ENCODE results near the gene SLC2A9.
"Not testable (repeated sequence)": the region's sequence is repeated elsewhere in the genome, so short reads cannot be mapped to it uniquely, and the experiment has no call there.

SLC2A9 gene

DNA sequence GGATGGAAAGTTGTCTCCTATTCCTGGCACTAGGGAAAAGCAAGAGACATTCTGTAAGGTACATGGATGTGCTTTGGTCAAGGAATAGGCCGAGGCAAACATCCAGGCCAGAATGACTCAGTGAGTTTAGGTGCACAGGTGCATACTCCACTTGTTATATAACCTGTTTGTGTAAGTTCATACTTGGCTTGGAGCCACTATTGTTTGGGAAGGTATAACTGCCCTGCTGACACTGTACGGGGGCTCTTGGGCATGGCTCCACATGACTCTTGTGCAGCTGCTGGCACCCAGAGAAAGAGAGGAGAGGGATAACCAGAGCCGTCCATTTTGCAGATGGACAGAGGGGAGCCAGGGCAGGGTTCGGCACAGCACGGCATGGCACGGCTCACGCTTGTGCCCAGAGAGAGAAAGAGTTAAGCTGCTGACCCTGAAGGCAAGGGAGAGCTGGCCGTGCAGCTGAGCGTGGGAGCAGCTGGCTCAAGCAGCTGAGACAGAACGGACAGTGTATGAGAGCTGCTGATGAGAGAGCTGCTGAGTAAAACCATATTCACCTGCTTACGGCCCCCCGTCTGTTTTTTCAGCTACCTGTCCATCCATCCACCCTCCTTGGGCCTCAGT, 98.0 kb downstream of the SLC2A9 start:
- DNase-seq, result no peak

DNA sequence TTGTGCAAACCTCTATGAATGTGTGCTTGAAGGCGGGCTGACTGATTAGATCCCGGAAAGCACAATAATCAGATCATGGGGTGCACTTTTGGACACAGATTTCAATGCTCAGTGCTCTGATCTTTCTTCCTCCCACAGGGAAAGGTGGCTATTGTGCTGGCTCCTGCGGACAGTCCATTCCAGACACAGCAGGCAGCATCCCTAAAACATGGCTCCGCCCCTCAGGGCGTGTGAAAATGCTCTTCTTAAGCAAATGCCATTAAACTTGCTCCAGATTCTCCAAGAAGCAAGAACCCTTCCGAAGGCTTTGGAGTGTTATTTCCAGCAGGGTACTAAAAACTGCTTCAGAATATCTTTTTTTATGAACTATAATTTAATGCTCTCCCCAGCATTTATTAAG, 100.0 kb downstream of the SLC2A9 start:
- DNase-seq, result no peak

DNA sequence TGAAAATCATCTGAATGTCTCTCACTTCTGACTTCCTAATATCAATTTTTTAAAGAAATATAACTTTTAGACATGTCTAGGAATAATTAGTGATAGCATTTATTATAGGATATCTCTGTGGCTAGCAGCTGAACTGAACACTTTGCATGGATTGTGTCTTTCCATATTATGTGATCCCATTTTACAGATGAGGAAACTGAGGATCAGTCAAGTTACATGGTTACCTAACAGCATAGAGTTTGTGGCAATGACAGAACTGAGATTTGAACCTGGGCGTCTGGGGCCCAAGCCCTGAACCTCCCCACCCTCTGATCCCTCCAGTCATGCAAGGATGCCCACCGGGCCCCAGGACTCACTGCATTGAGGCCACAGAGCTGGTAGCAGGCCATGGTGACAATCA, 101.3 kb downstream of the SLC2A9 start:
- DNase-seq, result no peak

DNA sequence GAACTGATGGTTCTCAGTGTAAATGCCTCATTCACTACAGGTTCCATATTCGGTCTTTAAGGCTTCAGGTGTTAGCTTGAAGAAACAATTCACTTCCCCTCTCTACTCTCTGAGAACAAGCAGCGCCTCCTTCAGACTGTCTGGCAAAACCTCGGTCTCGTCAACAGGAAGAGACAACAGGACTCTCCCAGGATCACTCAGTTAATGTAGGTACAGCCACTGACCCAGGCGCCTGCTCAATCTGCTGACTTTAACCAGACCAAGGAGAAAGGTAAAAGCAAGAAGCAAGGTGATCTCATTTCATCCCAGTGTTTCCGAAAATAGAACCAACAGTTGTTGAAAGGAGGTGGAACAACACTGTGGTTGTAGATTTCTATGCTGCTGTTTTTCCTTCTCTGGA, 102.2 kb downstream of the SLC2A9 start:
- no peak for DNase-seq

DNA sequence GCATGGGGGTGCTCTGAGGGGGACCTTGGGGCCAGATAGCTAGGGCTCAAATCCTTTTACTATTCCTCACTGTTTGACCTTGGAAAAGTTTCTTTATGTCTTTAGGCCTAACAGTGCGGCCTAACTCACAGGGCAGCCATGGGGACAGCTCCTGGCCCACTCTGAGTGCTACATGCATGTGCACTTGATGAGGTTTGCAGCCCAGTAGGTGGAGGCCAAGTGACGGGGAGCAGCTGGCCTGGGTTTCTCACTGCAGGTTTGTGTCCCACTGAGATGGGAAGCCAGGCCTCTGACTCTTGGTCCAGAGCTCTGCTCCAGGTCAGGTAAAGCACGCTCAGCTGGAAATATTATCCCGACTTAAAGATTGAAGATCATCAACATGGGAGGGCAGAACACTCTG, 102.8 kb downstream of the SLC2A9 start:
- DNase-seq, result no peak

DNA sequence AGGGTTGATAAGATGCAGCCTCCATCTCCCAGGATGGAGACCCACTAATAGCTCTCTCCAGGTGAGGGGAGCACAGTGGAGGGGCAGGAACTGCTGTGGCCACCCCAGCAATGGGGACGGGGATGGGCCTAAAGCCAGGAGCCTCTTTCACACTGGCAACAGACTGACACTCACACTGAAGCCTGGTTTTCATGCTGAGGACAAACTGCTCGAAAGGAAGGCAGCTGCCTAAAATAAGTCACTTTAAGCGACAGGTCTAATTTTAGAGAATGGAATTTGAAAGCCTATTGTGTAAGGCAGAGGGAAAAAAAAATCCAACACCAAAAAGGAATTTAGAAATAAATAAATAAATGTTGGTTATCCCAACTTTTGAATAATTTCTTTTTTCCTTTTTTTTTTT, 104.4 kb downstream of the SLC2A9 start:
- no peak for DNase-seq

DNA sequence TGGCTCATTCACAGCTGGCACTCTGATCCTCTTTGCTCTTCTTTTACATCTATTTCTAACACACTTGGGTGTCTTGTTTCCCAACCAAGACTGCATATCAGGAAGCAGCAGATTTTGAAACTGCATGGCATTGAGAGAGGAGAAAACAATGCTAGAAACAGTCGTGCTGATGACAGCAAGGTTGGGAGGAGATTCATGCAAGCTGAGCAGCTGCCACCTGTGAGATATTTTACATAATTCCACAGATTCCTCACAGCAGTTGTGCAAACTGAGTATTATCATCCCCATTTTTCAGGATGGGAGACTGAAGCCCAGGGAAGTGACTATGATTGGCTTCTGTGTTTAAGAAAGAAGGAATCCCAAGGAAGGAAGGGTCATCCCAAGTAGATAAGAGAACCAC, 105.0 kb downstream of the SLC2A9 start:
- no peak for DNase-seq

DNA sequence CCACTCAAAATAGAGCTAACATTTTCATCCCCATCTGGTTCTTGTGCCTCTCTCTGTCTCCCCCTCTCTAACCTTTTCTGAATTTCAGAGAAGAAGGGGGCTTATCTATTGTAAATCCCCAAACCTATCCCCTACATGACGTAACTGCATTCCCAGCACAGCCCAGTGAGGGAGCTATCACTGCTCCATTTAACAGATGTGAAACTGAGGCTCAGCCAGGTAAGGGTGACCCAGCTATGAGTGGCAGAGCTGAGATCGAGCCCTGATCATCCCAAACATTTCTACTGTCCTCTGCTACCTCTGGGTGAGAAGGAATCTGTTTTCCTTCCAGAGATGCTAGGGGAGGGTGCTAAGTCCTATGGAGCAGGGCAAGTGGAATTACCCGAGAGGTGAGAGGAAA, 107.5 kb downstream of the SLC2A9 start:
- no peak for DNase-seq

DNA sequence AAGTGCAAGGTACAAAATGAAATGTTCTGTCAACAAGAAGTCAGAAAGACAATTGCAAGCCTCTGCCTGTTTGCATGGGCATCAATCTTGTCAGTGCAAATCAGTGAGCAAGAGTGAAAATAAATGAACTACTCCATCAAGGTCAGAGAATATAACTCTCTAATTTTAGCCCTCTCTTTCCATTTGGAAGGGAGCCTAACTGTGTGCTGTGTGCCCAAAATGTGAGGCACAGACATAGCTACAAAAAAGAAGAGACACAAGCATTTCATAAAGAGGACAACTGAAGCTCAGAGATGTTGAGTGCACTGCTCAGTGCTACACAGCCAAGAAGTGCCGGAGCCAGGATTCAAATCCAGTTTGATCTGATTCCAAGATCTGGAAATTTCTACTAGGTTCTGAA, 114.3 kb downstream of the SLC2A9 start:
- no peak for DNase-seq

DNA sequence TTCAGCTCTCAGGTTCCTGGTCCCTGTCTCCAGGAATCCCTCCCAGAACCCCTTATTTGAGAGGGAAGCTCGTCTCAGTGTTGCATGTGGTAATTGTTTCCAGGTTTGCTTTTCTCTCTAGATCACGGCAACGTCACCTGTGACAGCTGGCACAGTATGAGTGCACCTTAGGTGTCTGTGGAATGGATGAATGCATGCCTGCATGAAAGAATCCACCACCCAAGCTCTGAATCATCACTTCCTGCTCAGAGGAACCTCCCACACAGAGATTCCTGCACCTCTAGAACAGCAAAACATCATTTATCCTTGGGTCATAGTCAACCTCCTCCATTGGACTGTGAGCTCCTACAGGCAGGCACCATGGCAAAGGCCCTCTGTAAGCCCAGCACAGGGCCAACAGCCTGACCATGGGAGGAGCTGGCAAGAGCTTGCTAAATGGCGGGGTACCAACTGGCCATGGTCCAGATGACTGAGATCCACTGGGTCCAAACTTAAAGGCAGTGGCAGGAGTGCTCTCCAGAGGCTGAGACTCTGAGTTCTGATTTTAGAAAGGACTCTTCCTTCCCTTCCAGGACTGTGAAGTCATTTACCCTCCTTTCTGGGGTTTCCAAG, 116.2 kb downstream of the SLC2A9 start:
- DNase-seq, result no peak

DNA sequence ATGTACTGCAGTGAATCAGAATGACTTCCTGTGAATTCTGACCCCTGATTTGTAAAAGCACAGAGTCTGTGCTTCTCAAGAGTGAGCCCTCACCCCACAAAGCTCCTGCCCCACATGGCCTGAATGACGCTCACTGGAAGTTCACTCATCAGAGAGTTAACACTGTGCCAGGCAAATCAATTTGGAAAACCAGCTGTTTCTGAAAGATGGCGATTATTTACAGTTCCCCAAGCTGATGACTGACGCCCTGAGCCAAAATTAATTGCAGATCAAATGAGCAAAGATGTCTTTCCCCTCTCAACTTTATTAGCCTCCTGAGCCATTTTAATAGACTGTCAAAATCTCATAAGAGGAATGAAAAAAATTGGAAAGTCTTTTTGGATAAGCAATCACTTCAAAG, 118.0 kb downstream of the SLC2A9 start:
- no peak for DNase-seq

DNA sequence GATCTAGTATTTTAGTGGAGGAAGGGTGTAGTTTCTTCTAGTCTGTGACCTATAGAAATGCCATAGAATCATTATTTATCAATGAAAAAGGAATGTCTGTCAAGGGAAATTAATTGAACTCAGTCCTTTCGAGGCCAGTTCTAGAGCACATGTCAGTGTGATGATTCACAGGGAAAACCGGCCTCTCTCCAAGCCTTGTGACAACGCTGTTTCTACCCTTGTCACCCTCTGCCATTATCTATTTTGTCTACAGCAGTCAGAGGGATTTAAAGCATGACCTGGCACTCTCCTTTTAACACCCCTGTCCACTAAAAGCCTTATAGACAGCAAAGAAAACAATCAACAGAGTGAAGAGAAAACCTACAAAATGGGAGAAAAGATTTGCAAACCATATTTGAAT, 120.0 kb downstream of the SLC2A9 start:
- no peak for DNase-seq

DNA sequence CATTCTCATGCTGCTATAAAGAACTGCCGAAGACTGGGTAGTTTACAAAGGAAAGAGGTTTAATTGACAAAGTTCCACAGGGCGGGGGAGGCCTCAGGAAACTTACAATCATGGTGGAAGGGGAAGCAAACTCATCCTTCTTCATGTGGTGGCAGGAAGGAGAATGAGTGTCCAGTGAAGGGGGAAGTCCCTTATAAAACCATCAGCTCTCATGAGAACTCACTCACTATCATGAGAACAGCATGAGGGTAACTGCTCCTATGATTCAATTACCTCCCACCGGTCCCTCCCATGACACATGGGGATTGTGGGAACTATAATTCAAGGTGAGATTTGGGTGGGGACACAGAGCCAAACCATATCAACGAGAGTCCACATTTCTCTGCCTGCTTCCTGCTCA, 120.7 kb downstream of the SLC2A9 start:
- DNase-seq, result not testable (repeated sequence)

DNA sequence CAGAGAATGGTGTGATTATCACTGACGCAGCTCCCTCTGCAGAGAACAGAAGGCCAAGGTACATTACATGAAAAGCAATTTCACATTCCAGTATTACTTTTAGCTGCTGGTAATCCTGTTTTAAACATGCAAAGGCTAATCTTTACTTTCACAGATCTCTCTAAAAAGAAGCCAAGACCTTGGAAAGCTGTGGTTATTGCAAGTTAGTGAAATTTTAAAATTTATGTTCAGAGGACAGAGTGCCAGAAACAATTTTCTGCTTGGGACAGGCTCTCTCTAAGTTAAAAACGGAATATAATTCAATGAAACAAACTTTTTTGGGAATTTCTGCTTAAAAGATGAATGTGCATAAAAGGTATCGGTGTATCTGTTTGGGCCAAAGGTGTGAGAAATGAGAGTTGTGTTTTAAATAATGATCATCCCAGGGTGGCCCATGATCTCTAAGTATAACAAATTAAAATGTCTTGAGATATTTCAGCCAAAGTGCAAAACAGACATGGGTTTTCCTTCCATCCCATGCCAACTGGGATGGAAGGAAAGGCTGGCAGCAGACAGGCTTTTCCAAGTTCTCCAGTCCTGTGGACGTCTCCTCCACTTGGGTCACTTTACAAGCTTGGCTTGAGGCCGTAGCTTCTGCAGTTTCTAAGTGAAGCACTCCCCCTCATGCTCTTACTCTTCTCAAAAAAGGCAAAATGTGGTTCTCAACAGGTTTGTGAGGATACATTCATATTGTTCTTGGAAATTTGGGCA, 121.8 kb downstream of the SLC2A9 start:
- DNase-seq, result no peak

DNA sequence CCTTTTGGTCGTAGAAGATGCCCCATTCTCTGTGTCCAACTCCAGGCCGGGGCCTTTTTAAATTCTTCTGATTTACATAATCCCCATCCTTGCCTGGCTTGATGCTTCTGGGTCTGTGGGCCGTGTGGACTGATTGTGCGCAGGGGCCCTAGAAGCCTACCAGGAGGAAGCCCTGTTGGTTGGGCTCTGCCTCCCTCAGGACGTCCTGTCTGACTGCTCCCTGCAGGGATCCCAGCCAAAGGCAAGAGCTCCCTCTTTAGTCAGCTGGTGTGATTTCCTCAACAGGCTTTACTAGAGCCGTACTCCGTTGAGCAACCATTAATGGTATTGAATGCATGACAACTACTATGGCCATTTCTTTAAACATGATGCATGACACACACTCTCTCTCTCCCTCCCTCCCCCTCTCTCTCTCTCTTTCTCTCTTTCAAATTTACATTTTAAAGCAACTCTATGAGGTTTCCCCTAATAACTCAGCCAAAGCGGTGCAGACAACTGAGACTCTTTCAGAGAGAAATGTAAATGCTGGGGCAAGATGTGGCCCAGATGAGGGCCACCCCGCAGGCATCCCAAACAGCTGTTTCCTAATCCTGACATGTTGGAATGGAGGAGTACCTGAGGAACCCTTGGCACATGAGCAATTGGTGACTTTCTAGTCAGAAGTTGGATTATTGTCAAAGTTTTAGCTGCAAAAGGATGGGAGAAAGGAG, 122.5 kb downstream of the SLC2A9 start:
- DNase-seq, result no peak

DNA sequence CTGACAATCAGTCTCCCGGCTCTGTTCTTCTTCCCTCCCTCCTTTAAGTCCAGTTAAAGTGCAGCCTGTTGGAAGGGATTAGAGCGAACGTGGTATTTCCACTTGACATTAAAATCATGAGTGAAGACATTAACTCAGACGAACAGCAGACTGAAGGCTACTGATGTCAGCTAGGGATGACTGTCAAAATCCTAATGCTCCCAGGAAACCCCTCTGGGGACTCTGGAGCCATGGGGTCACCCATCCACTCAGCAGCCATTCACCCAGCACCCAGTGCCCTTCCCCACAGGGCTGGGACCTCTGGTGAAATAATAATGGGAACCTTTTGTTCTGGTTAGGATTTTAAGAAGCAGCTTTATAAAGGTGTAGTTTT, 126.0 kb downstream of the SLC2A9 start:
- DNase-seq, result no peak

DNA sequence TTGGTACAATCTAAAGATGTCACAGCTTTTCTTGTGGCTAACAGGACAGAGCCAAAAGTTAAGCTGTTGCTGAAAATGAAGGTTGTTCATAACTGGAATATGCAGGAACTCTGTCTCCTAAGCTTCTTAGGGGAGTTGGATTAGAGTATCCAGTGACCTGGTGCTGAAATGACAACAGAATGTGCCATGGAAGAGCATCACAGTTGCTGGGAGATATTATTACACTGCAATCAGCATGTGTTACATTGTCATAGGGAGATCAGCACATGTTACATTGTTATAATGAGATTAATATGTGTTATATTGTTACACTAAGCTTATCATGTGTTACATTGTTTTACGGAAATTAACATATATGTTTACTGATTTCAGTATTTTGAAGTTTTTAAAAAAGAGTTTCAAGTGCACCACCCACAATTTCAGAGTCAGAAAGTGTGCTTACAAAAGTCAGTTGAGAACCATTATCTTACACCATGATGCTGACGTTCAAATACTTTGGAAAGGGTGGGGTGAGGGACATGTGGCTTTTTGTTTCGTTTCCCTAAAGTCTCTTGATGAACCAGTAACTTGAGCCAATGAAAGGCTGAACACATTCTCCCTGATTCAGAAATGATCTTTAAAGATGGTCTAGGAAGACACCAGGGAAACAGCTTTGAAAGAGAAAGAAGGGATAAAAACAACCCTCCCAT, 126.5 kb downstream of the SLC2A9 start:
- DNase-seq, result no peak

DNA sequence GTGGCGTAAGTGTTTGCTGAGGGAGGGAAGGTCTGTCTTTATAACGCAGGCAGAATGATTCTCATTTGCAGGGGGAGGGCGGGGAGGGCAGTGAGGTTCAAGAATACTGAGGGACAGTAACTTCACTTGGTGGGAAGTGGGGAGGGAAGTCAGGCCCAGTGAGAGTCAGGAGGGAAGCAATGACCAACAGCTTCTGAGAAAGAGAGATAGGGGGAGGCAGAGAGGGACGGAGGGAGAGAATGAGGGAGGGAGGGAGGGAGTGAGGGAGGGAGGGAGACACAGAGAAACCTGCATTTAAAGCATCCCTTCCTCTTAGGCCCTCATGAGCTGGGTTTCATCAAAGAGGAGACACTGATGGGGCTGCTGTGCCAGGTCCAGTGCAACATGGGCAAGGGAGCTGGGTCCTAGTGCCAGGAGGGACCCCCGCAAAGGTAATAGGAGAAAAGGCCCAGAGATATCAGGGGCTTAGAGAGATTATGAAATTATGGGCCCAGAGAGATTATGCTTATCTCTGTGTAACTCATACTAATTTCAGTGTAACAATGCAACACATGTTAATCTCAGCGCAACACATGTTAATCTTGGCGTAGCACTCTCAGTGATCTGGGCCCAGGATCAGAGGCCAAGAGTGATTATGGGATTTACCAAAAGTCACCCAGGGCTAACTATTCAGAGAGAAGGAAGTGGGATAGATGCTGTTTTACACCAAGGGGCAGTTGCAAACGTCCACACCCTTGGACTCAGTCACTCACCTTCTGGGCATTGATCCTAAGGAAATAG, 127.8 kb downstream of the SLC2A9 start:
- DNase-seq, result no peak

DNA sequence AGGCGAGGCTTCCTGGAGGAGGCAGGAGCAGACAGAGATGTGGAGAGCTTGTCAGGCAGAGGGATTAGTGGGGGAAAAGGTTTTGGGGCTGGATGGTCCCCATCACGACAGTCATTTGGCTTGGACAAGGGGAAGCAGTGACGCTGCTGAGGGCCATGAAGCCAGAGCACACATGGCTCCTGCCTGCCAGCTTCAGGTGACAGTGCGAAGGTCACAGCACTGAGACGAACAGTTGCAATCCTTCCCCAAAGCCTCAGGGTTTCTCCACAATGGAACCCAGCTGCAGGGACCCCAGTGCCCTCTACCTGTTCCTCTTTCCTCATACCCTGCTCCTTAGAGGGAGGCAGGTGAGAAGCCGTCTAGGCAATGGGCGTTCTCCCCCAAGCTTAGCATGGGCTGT, 129.6 kb downstream of the SLC2A9 start:
- no peak for DNase-seq

DNA sequence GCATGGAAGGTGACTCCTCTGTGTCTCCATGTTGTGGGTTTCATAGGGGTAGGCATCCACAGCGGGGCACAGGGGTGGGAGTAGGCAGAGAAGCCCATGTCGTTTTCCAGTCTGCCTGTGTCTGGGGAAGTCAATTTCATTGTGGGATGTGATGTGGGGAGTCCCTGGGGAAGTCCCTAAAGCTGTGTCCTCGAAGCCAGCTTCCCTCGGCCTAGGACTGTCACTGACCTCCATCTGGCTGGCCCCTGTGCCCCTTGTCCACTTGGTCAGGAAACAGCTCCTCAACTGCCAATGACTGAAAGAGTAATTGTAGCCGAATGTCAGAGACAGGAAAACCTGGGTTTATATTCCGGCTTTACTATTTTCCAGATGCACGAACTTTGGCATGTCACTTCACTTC, 130.2 kb downstream of the SLC2A9 start:
- DNase-seq, result no peak

DNA sequence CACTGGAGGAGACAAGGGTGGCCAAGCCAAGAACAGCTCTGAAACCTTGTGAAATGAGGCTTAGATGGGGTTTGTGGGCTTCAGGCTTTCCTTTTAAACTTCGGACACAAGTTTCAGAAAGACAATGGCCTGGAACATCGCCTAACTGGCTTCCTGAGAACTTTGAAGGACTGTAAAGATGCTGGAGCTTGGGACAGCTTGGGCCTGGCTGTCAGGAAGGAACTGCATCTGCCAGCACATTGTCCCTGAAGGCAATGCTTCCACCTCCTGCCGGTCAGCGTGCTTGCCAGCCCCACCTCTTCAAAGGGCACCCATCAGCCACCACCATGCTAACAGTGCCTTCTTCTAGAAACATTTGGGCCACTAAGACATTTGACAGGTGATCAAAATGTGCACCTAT, 132.0 kb downstream of the SLC2A9 start:
- no peak for DNase-seq

DNA sequence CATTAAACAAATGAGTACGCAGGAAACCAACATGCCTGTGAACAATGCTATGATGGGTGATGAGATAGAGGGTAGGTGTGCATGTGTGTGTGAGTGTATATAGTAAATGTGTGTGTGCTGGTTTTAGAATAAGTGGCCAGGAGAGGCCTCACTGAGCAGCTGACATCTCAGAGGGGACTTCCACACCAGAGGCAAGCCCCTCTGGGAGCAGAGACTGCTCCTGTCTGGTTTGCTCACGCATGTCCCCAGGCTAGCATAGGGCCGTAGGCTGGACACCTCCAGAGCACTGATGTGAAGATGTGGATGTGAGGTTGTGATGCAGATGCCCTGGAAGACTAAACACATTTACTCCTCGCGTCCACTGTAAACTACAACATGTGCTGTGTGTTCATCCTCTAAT, 135.3 kb downstream of the SLC2A9 start:
- no peak for DNase-seq
